HepG2 (cell line): ENCODE results near the gene ECE2. TPM values are rescaled to one million over a fixed set of nuclear protein-coding genes. Genes with fewer than 3 reads are reported as not detected.

Experiments
- ATAC-seq: fragments of 200-7000 bp; cut with Tn5 transposase; 3 replicates; pipeline ENCODE4 v1.9.1; 2020; ENCODE audit warnings: mild to moderate bottlenecking, moderate library complexity
- BruUV-seq: library from RNA; stranded (reverse); fragments of 400-500 nt; replicated peaks from 2 replicates; lab custom pipeline; 2021; lab: Mats Ljungman, UMichigan
- CTCF ChIA-PET: fragments of 300-600 bp; formaldehyde crosslinking; extraction: SDS; loops from one replicate; lab custom pipeline; 2021; ENCODE audit warnings: low total read pairs, inconsistent platforms, low intra/inter-chr PET ratio; lab: Yijun Ruan, JAX
- POLR2A ChIA-PET: fragments of 350-600 bp; sonication (Branson Sonifier 250); formaldehyde crosslinking; loops from one replicate; lab custom pipeline; 2020; ENCODE audit warnings: antibody characterized with exemption, inconsistent platforms; lab: Yijun Ruan, JAX
- DNase-seq: peaks from one replicate; pipeline ENCODE4 v3.0.0-alpha.2; 2015; ENCODE audit warnings: low spot score
- FAIRE-seq: peaks from 3 replicates; lab custom pipeline; 2011; peaks lifted over from hg19 to GRCh38; lab: Jason Lieb, UNC
- H2AFZ ChIP-seq: one replicate; pipeline ENCODE4 v1.6.1; 2011; ENCODE audit warnings: low read length, inconsistent platforms
- H3K27ac ChIP-seq: fragments of 300-600 bp; 3 replicates; pipeline ENCODE4 v1.8.0; 2011; ENCODE audit warnings: mixed run types, mild to moderate bottlenecking, mixed read lengths, low read length, inconsistent platforms; ENCODE audit not compliant: insufficient read depth; ENCODE audit errors: extremely low read length
- H3K27me3 ChIP-seq, 2 experiments: fragments of 200-600 bp in 1 of 2; 2 replicates in 1 of 2; 3 replicates in 1 of 2; pipeline versions ENCODE4 v1.6.0 to v1.8.0; 2011; ENCODE audit warnings: low read length in 2 of 2, mild to moderate bottlenecking in 2 of 2, moderate library complexity in 2 of 2, inconsistent platforms in 1 of 2; ENCODE audit not compliant: insufficient read depth in 2 of 2, control insufficient read depth in 1 of 2
- H3K36me3 ChIP-seq, 2 experiments: fragments of 200-600 bp in 1 of 2; replicated peaks in 1 of 2; 2 replicates in 1 of 2; 3 replicates in 1 of 2; pipeline versions ENCODE4 v1.5.1 to v1.8.0; 2011; ENCODE audit warnings: low read length in 2 of 2, inconsistent platforms in 1 of 2; ENCODE audit not compliant: insufficient read depth in 2 of 2, control insufficient read depth in 1 of 2
- H3K4me1 ChIP-seq: 2 replicates; pipeline ENCODE4 v1.5.1; 2012; ENCODE audit warnings: low read length, inconsistent platforms; ENCODE audit not compliant: insufficient read depth
- H3K4me2 ChIP-seq: 2 replicates; pipeline ENCODE4 v1.6.0; 2011; ENCODE audit warnings: low read depth, low read length, inconsistent platforms
- H3K4me3 ChIP-seq, 3 experiments: fragments of 200-600 bp in 1 of 3; sonication (generic), shearing (Covaris generic) in 1 of 3; replicated peaks in 1 of 3; 2 replicates each; pipeline ENCODE4 v1.5.1; 2011 to 2016; ENCODE audit warnings: low read length in 3 of 3, inconsistent platforms in 2 of 3, low read depth in 2 of 3, mild to moderate bottlenecking in 2 of 3, control low read depth in 1 of 3, mixed read lengths in 1 of 3; ENCODE audit not compliant: insufficient read depth in 1 of 3
- H3K79me2 ChIP-seq: one replicate; pipeline ENCODE4 v1.6.1; 2011; ENCODE audit warnings: low read length, inconsistent platforms; ENCODE audit not compliant: insufficient read depth
- H3K9ac ChIP-seq: 2 replicates; pipeline ENCODE4 v1.6.0; 2011; ENCODE audit warnings: mild to moderate bottlenecking, low read depth, low read length, inconsistent platforms; ENCODE audit not compliant: insufficient read depth
- H3K9me3 ChIP-seq: 2 replicates; pipeline ENCODE4 v1.5.1; 2012; ENCODE audit warnings: mild to moderate bottlenecking, low read length
- H4K20me1 ChIP-seq: 2 replicates; pipeline ENCODE4 v1.6.0; 2011; ENCODE audit warnings: inconsistent platforms, mild to moderate bottlenecking, low read length, moderate library complexity; ENCODE audit not compliant: insufficient read depth
- ELF4 ChIP-seq: sonication (generic); formaldehyde crosslinking; IDR thresholded peaks from 2 replicates; pipeline ENCODE4 v1.5.0; 2020; ENCODE audit warnings: missing genetic modification reagents, mild to moderate bottlenecking, moderate library complexity, borderline replicate concordance
- SIN3B ChIP-seq: fragments of 150-350 bp; IDR thresholded peaks from 2 replicates; pipeline ENCODE4 v1.6.1; 2014; ENCODE audit warnings: low read length
- SP2 ChIP-seq: sonication (generic); formaldehyde crosslinking; IDR thresholded peaks from 2 replicates; pipeline ENCODE4 v1.5.1; 2020; ENCODE audit warnings: mild to moderate bottlenecking, missing genetic modification reagents
- SP4 ChIP-seq: sonication (generic); formaldehyde crosslinking; IDR thresholded peaks from 2 replicates; pipeline ENCODE4 v1.8.1; 2023; ENCODE audit warnings: mild to moderate bottlenecking, missing genetic modification reagents
- WIZ ChIP-seq: sonication (generic); formaldehyde crosslinking; IDR thresholded peaks from 2 replicates; pipeline ENCODE4 v1.5.1; 2020; ENCODE audit warnings: mild to moderate bottlenecking, missing genetic modification reagents
- ZNF7 ChIP-seq: IDR thresholded peaks from 2 replicates; pipeline ENCODE4 v1.6.1; 2016; ENCODE audit warnings: missing biosample characterization, missing genetic modification reagents
- WGBS: methylation state at CpG from one replicate; pipeline ENCODE4 v1.1.6; 2017; ENCODE audit warnings: low lambda C conversion rate; 5-methylcytosine and 5-hydroxymethylcytosine counted together
- in situ Hi-C: cut with HindIII; loops from 2 replicates; pipeline ENCODE4 v1.10.0; 2017; ENCODE audit warnings: low pct_unique_long_range_greater_than_20kb; ENCODE audit not compliant: extremely low pct_ligation_motif_present
- intact Hi-C: fragments of 100-400 bp; cut with micrococcal nuclease; formaldehyde crosslinking; loops from one replicate; pipeline ENCODE4 v1.10.0; 2022; ENCODE audit not compliant: unreplicated experiment
- polyA plus RNA-seq, 8 experiments: library from polyadenylated mRNA; depleted of rRNA in 3 of 8; stranded (reverse) in 7 of 8; unstranded in 1 of 8; fragments of >200 nt; fragmentation: Illumina TruSeq in 4 of 8; extraction: Trizol in 4 of 8; gene quantifications; 2 replicates each; pipeline versions ENCODE4 v1.2.1 to v1.2.3, GENCODE V29; 2011 to 2016; ENCODE audit warnings: low read depth in 4 of 8, missing spikeins in 1 of 8, mixed read lengths in 1 of 8; ENCODE audit not compliant: insufficient read depth in 1 of 8
- total RNA-seq, 5 experiments: library from RNA; depleted of rRNA; stranded (reverse); fragments of >200 nt; fragmentation: Illumina TruSeq; extraction: Trizol; gene quantifications; 2 replicates each; pipeline ENCODE4 v1.2.3, GENCODE V29; 2016; ENCODE audit warnings: low read depth in 1 of 5
- TF ChIP-seq, protein P1 (sequence below): sonication (generic); formaldehyde crosslinking; IDR thresholded peaks from 2 replicates; pipeline ENCODE4 v1.4.0; 2020; ENCODE audit warnings: missing genetic modification reagents

Gene ECE2
- total and polyA plus RNA-seq, 2 of the 13 experiments (the other 11 are each of a cell fraction or from before 2014, with no cell fraction given) = not detected

DNA sequence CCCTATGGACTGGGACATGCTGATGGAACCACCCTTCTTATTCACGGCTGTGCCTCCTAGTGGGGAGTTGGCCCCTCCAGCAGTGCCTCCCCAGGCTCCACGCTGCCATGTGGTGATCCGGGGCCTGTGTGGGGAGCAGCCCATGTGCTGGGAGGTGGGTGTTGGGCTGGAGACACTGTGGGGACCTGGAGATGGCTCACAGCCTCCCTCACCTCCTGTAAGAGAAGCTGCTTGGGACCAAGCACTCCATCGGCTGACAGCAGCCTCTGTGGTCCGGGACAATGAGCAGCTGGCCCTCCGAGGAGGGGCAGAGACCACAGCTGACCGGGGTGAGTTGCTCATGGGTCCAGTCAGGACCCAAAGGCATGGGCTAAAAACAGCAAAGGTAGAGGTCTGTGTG, 36.1 kb upstream of the ECE2 start:
- Histone ChIP-seq H4K20me1 (peaks cover 4% of the 10 kb centered on the region), H3K27me3 (peaks cover 7 to 42% of the 10 kb centered on the region in 2 experiments; a peak in 4 of 5 replicates), H3K4me2 (no peak overlapping the region), H3K36me3 (peaks cover 10 to 17% of the 10 kb centered on the region in 2 experiments), H3K9me3 (no peaks in the 10 kb centered on the region), H3K27ac (no peak overlapping the region), H3K9ac (no peak overlapping the region), H3K4me3 (no peak overlapping the region), H3K4me1 (peaks cover 24% of the 10 kb centered on the region), H3K79me2 (no peaks in the 10 kb centered on the region), H2AFZ (no peak overlapping the region)
- DNase-seq (no peak), FAIRE-seq (no peak), ATAC-seq (no peak)
- intact Hi-C loops = loop anchor here (5.0 to 10.0 kb wide), 2 partner anchors 225 to 342 kb away; partner anchors contain the start of gene ABCC5
- in situ Hi-C loops = no loop called here
- TF ChIP-seq, protein P1, sequence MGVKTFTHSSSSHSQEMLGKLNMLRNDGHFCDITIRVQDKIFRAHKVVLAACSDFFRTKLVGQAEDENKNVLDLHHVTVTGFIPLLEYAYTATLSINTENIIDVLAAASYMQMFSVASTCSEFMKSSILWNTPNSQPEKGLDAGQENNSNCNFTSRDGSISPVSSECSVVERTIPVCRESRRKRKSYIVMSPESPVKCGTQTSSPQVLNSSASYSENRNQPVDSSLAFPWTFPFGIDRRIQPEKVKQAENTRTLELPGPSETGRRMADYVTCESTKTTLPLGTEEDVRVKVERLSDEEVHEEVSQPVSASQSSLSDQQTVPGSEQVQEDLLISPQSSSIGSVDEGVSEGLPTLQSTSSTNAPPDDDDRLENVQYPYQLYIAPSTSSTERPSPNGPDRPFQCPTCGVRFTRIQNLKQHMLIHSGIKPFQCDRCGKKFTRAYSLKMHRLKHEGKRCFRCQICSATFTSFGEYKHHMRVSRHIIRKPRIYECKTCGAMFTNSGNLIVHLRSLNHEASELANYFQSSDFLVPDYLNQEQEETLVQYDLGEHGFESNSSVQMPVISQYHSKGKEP (CRISPR knock-in tag) = no peak
- no peak for TF ChIP-seq ZNF7 (CRISPR knock-in tag)
- no peak for TF ChIP-seq SP4 (CRISPR knock-in tag)
- no peak for TF ChIP-seq SIN3B
- TF ChIP-seq WIZ (CRISPR knock-in tag) = no peak
- no peak for TF ChIP-seq SP2 (CRISPR knock-in tag)
- no peak for TF ChIP-seq ELF4 (CRISPR knock-in tag)
- ChIA-PET CTCF (no interaction called here), POLR2A (interaction anchor here (1.1 to 1.3 kb wide), 3 partner anchors 10 to 54 kb away, joined by 3 to 4 read pairs (median 3); partner anchors contain the start of genes ABCF3 and VWA5B2)
- WGBS = 50% methylated on average over 4 of the region's 7 CpGs
- no TSS peak for BruUV-seq
